SU-DHL-6 (cell line): Measurements from ENCODE around the gene RAI1.

Experiments used
- CTCF ChIP-seq: fragments of 200-600 bp; sonication (generic); IDR thresholded peaks from one replicate; pipeline ENCODE4 v1.5.1; 2017; ENCODE audit warnings: antibody characterized with exemption, mild to moderate bottlenecking, low read length, moderate library complexity; ENCODE audit not compliant: insufficient read depth, poor library complexity, severe bottlenecking
- EZH2phosphoT487 ChIP-seq: fragments of 200-600 bp; sonication (generic), shearing (Covaris generic); conservative IDR thresholded peaks from 2 replicates; pipeline ENCODE4 v1.6.1; 2018; ENCODE audit warnings: mild to moderate bottlenecking, antibody characterized with exemption, low read length, moderate library complexity, mixed read lengths

DNA sequence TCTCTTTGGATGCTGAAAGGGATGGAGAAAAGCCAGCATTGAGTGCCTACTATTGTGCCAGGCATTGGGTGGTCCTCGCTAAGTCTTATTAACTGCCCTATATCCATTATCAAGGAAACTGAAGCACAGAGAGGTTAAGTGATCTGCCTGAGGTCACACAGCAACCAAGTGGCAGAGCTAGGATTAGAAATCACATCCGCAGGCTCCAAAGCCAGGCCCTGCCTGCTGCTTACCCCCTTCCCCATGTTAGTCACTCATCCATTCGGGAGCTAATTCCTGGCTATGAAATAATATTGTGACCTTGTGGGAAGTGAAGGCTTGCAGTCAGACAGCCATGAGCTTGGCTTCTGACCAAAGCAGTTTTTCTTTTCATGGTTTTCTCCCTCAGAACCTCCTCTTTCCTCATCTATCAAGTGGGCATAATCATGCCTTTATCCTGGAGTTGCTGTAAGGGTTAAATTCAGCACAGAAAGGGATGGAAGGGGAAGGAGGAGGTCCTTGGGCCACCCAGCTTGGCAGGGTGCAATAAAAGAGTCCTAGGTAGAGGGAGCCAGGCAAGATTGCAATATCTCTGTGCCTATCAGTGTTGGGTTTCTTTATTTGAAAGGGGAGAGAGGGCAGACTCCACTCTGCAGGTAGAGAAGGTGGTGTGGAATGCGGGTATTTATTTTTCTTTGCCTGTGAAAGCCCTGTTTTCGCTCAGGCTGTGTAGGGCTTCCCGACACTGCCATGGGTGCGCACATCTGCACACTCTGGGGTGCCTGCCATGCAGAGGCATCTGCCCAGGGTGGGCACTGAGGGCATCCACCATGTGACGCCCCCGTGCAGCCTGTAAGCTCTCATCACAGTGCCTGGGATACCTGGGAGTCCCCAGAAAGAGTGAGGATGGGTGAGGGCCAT, 11.3 kb downstream of the RAI1 start:
- TF ChIP-seq CTCF (no peak), EZH2phosphoT487 (no peak)
